ENCODE results near the gene HADHA. TPM values are rescaled to one million over a fixed set of nuclear protein-coding genes. Genes with fewer than 3 reads are reported as not detected.

The HADHA gene
- total RNA-seq, 2 experiments from 2014 or later, result 149 to 154 TPM

Other genes starting within 250 kb of the HADHA start
- gene RAB10, start 210.5 kb downstream of the HADHA start, total RNA-seq, result 100 to 1,000 TPM; 103 to 160 TPM
- 1 to 10 TPM; 3.2 to 5.7 TPM for gene GAREM2, start 71.5 kb downstream of the HADHA start, total RNA-seq
- gene HADHB, start 307 bp upstream of the HADHA start, total RNA-seq, result 10 to 100 TPM; 71.4 to 73.4 TPM
- gene SELENOI, start 101.5 kb upstream of the HADHA start, total RNA-seq, result 10 to 100 TPM; 26.5 to 42.3 TPM
- 1 to 10 TPM; 3.1 to 4.1 TPM for gene ADGRF3, start 102.2 kb upstream of the HADHA start, total RNA-seq
- gene DRC1, start 157.3 kb upstream of the HADHA start, total RNA-seq, result not detected
- gene OTOF, start 233.5 kb upstream of the HADHA start, total RNA-seq, result 1 to 10 TPM; 1.9 to 2.3 TPM

Data from activated CD4-positive, alpha-beta T cell treated with anti-CD3 and anti-CD28 coated beads for 36 hours (primary cell).